CD14-positive monocyte (primary cell): ENCODE measurements around the gene CD81. TPM values are rescaled to one million over a fixed set of nuclear protein-coding genes. Genes with fewer than 3 reads are reported as not detected.

Experiments
- DNase-seq, 3 donors: peaks; one replicate each; pipeline ENCODE4 v3.0.0-alpha.2; 2011 to 2022
- H2AFZ ChIP-seq: 2 replicates; pipeline ENCODE4 v1.6.0; 2012; ENCODE audit warnings: mild to moderate bottlenecking, low read depth, low read length, inconsistent platforms; ENCODE audit not compliant: insufficient read depth, poor library complexity, severe bottlenecking
- H3K27ac ChIP-seq, 2 donors: 1 replicate in 1 of 2; 2 replicates in 1 of 2; pipeline ENCODE4 v1.5.1; 2012 to 2013; ENCODE audit warnings: low read length in 2 of 2, control low read depth in 1 of 2, inconsistent platforms in 1 of 2, low read depth in 1 of 2, mild to moderate bottlenecking in 1 of 2
- H3K27me3 ChIP-seq, 2 donors: one replicate each; pipeline versions ENCODE4 v1.6.0 to v1.6.1; 2011 to 2013; ENCODE audit warnings: low read length in 2 of 2; ENCODE audit not compliant: control insufficient read depth in 2 of 2, insufficient read depth in 2 of 2
- H3K36me3 ChIP-seq, 2 donors: replicated peaks in 1 of 2; 1 replicate in 1 of 2; 2 replicates in 1 of 2; pipeline versions ENCODE4 v1.5.1 to v1.6.1; 2012 to 2013; ENCODE audit warnings: low read length in 2 of 2, control low read depth in 1 of 2, inconsistent platforms in 1 of 2, mild to moderate bottlenecking in 1 of 2; ENCODE audit not compliant: insufficient read depth in 2 of 2, control insufficient read depth in 1 of 2
- H3K4me1 ChIP-seq, 2 donors: 1 replicate in 1 of 2; 2 replicates in 1 of 2; pipeline versions ENCODE4 v1.5.1 to v1.6.1; 2012 to 2013; ENCODE audit warnings: low read length in 2 of 2, control low read depth in 1 of 2, inconsistent platforms in 1 of 2, mild to moderate bottlenecking in 1 of 2, moderate library complexity in 1 of 2; ENCODE audit not compliant: insufficient read depth in 2 of 2, control insufficient read depth in 1 of 2
- H3K4me2 ChIP-seq: replicated peaks from 2 replicates; pipeline ENCODE3; 2012; ENCODE audit warnings: low read length, moderate library complexity, mild to moderate bottlenecking; ENCODE audit not compliant: poor library complexity, severe bottlenecking; ENCODE audit errors: extremely low read depth
- H3K4me3 ChIP-seq, 3 experiments: fragments of 200-600 bp in 1 of 3; sonication (generic) in 1 of 3; replicated peaks in 1 of 3; 1 replicate in 2 of 3; 2 replicates in 1 of 3; pipeline ENCODE4 v1.5.1; 2011 to 2013; ENCODE audit warnings: low read length in 3 of 3, mild to moderate bottlenecking in 3 of 3, control low read depth in 2 of 3, low read depth in 2 of 3, inconsistent platforms in 1 of 3, moderate library complexity in 1 of 3
- H3K79me2 ChIP-seq: 2 replicates; pipeline ENCODE4 v1.6.0; 2012; ENCODE audit warnings: mild to moderate bottlenecking, control low read depth, inconsistent platforms, low read length, moderate library complexity; ENCODE audit not compliant: insufficient read depth
- H3K9ac ChIP-seq: 2 replicates; pipeline ENCODE4 v1.6.0; 2017; ENCODE audit warnings: low read length, mild to moderate bottlenecking; ENCODE audit not compliant: insufficient read depth, poor library complexity, severe bottlenecking
- H3K9me3 ChIP-seq, 2 donors: replicated peaks in 1 of 2; 1 replicate in 1 of 2; 2 replicates in 1 of 2; pipeline versions ENCODE4 v1.5.1 to v1.6.1; 2012 to 2013; ENCODE audit warnings: low read length in 2 of 2, control low read depth in 1 of 2; ENCODE audit not compliant: control insufficient read depth in 1 of 2, insufficient read depth in 1 of 2
- H4K20me1 ChIP-seq: 2 replicates; pipeline ENCODE4 v1.6.0; 2012; ENCODE audit warnings: mild to moderate bottlenecking, low read length, control low read depth, moderate library complexity; ENCODE audit not compliant: insufficient read depth
- H3K27ac Mint-ChIP-seq, 7 donors: one replicate each; pipeline ENCODE4 v1.8.0; 2020; ENCODE audit warnings: mild to moderate bottlenecking in 7 of 7, mixed read lengths in 7 of 7, moderate library complexity in 6 of 7, inconsistent platforms in 2 of 7
- H3K27me3 Mint-ChIP-seq, 3 donors: one replicate each; pipeline ENCODE4 v1.8.0; 2021 to 2022; ENCODE audit warnings: low read depth in 3 of 3, mild to moderate bottlenecking in 3 of 3, mixed read lengths in 3 of 3, moderate library complexity in 3 of 3, inconsistent platforms in 1 of 3
- H3K36me3 Mint-ChIP-seq, 2 donors: one replicate each; pipeline ENCODE4 v1.8.0; 2020; ENCODE audit warnings: mixed read lengths in 2 of 2, inconsistent platforms in 1 of 2, mild to moderate bottlenecking in 1 of 2
- H3K4me1 Mint-ChIP-seq: one replicate; pipeline ENCODE4 v1.8.0; 2020; ENCODE audit warnings: mild to moderate bottlenecking, mixed read lengths
- H3K4me3 Mint-ChIP-seq, 2 donors: one replicate each; pipeline ENCODE4 v1.8.0; 2020; ENCODE audit warnings: mild to moderate bottlenecking in 2 of 2, mixed read lengths in 2 of 2, moderate library complexity in 1 of 2
- H3K9me3 Mint-ChIP-seq, 7 donors: one replicate each; pipeline ENCODE4 v1.8.0; 2020 to 2022; ENCODE audit warnings: mixed read lengths in 7 of 7, mild to moderate bottlenecking in 6 of 7, moderate library complexity in 6 of 7, inconsistent platforms in 2 of 7
- CTCF ChIP-seq: fragments of 200-600 bp; IDR thresholded peaks from one replicate; pipeline ENCODE4 v1.8.0; 2022; ENCODE audit warnings: antibody characterized with exemption, mild to moderate bottlenecking
- WGBS: methylation state at CpG from one replicate; pipeline ENCODE4 v1.1.5; 2013; ENCODE audit warnings: missing lambda C conversion rate; ENCODE audit not compliant: insufficient coverage; 5-methylcytosine and 5-hydroxymethylcytosine counted together
- intact Hi-C, 2 donors: fragments of 100-400 bp; cut with micrococcal nuclease; formaldehyde crosslinking; loops; one replicate each; pipeline versions ENCODE4 v1.15.0 to v1.15.1; 2023
- polyA plus RNA-seq, 3 donors: library from polyadenylated mRNA; depleted of rRNA in 1 of 3; unstranded in 2 of 3; stranded (reverse) in 1 of 3; fragments of 300-500 nt in 2 of 3; fragments of >200 nt in 1 of 3; fragmentation: Illumina TruSeq in 2 of 3; gene quantifications; 1 replicate in 2 of 3; 2 replicates in 1 of 3; pipeline ENCODE4 v1.2.3, GENCODE V29; 2012 to 2021

Gene CD81
- polyA plus RNA-seq, 3 donors: 3.2 to 74.9 (median 12.3) TPM

- H3K4me1 ChIP-seq: no peaks in the 10 kb centered on the region
- DNase-seq: no peak
- peak overlapping the region in 1 of 7 donors; percentile 24 for H3K27ac Mint-ChIP-seq
- no peak overlapping the region for H3K4me3 ChIP-seq
- H2AFZ ChIP-seq: no peak overlapping the region
- no peaks in the 10 kb centered on the region for H3K27me3 ChIP-seq
- H3K27me3 Mint-ChIP-seq: peaks cover 12 to 42% (median 27%) of the 10 kb centered on the region in 3 donors
- H3K4me2 ChIP-seq: no peak overlapping the region
- peaks cover 8 to 46% of the 10 kb centered on the region in 2 donors for H3K9me3 ChIP-seq
- H3K36me3 Mint-ChIP-seq: no peaks in the 10 kb centered on the region
- H3K9ac ChIP-seq: no peak overlapping the region
- no peaks in the 10 kb centered on the region for H3K4me1 Mint-ChIP-seq
- 90% methylated on average over 4 of the region's 9 CpGs for WGBS
- H3K27ac ChIP-seq: no peak overlapping the region
- intact Hi-C loops: no loop called here
- no peak overlapping the region for H3K4me3 Mint-ChIP-seq
- H3K9me3 Mint-ChIP-seq: peaks cover 20 to 49% (median 41%) of the 10 kb centered on the region in 7 donors
- no peaks in the 10 kb centered on the region for H3K79me2 ChIP-seq
- H3K36me3 ChIP-seq: no peaks in the 10 kb centered on the region
- H4K20me1 ChIP-seq: no peaks in the 10 kb centered on the region
- TF ChIP-seq CTCF: no peak
Observed at GRCh38 chr11:2347308-2347830, 29.7 kb upstream of the CD81 start.

GRCh38 chr11:2348986-2349385 lies 28.1 kb upstream of the CD81 start:
- H3K27me3 ChIP-seq: no peaks in the 10 kb centered on the region
- no CpG with 5 or more reads among the region's 1 CpG for WGBS
- no peak overlapping the region for H3K4me2 ChIP-seq
- no peak for TF ChIP-seq CTCF
- peaks cover 0 to 35% of the 10 kb centered on the region in 2 donors for H3K9me3 ChIP-seq
- no peaks in the 10 kb centered on the region for H3K79me2 ChIP-seq
- no peak overlapping the region for H3K4me3 ChIP-seq
- peaks cover 12 to 45% (median 30%) of the 10 kb centered on the region in 3 donors for H3K27me3 Mint-ChIP-seq
- intact Hi-C loops: no loop called here
- no peaks in the 10 kb centered on the region for H4K20me1 ChIP-seq
- H3K4me1 ChIP-seq: no peaks in the 10 kb centered on the region
- H3K36me3 ChIP-seq: no peaks in the 10 kb centered on the region
- H3K4me3 Mint-ChIP-seq: no peak overlapping the region
- no peak overlapping the region for H2AFZ ChIP-seq
- no peaks in the 10 kb centered on the region for H3K36me3 Mint-ChIP-seq
- no peak overlapping the region for H3K27ac ChIP-seq
- no peak overlapping the region for H3K9ac ChIP-seq
- no peaks in the 10 kb centered on the region for H3K4me1 Mint-ChIP-seq
- no peak for DNase-seq
- H3K27ac Mint-ChIP-seq: no peak overlapping the region
- peaks cover 12 to 37% (median 29%) of the 10 kb centered on the region in 7 donors for H3K9me3 Mint-ChIP-seq
